ENCODE results near the gene PTPRT. TPM values are rescaled to one million over a fixed set of nuclear protein-coding genes. Genes with fewer than 3 reads are reported as not detected.
A peak's percentile ranks its signal among the peaks of the same experiment; 100 is the strongest.

Gene PTPRT
- total and polyA plus RNA-seq, 10 of the 15 experiments (the other 5 are each of a cell fraction or from before 2014, with no cell fraction given): not detected

DNA sequence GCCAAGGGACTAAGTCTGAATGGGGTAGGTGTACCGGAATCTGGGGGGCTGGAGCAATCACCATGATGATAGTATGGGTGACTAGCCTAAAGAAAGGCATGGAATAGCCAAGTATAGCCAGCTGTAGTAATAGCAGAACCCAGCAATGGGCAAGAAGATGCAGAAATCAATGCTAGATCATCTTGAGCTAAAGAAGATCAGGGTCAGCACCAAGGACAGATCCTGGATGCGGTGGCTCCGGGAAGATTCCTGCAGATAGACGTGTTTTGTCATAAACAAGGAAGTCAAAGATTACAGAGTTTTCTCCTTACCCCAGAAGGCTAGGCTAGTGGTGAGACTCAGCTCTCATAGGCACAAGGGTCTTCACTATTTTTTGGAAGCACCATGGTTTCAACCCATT, 1009.9 kb downstream of the PTPRT start:
- no peaks in the 10 kb centered on the region for H3K9me3 ChIP-seq (replicated peaks; ENCODE audit: control insufficient read depth, insufficient read depth, low read length)
- H3K4me2 ChIP-seq (ENCODE audit: control insufficient read depth, insufficient read depth): no peak overlapping the region
- ChIA-PET POLR2A (no interaction called here), RAD21 (ENCODE audit: unreplicated experiment) (no interaction called here), SMC1A (ENCODE audit: uncharacterized antibody, unreplicated experiment) (no interaction called here), CTCF (no interaction called here)
- H3K4me3 ChIP-seq: no peak overlapping the region
- H3K36me3 ChIP-seq (ENCODE audit: control insufficient read depth in 2 of 2, insufficient read depth in 2 of 2, low read length in 1 of 2): no peaks in the 10 kb centered on the region
- FAIRE-seq (no peak), DNase-seq (ENCODE audit: low read depth, low spot score) (no peak), ATAC-seq (no peak)
- no peaks in the 10 kb centered on the region for H3K4me1 ChIP-seq (ENCODE audit: control insufficient read depth, insufficient read depth, low read length)
- 40% methylated on average over 4 of the region's 4 CpGs for WGBS (ENCODE audit: insufficient coverage, insufficient replicate concordance, low lambda C conversion rate, missing lambda C conversion rate)
- no peak overlapping the region for H3K27ac ChIP-seq (ENCODE audit: control insufficient read depth, insufficient read depth)
- no peak overlapping the region for H2AFZ ChIP-seq (ENCODE audit: control insufficient read depth, low read depth, low read length)
- H3K9ac ChIP-seq (ENCODE audit: control insufficient read depth, insufficient read depth, low read length): no peak overlapping the region
- in situ Hi-C loops (cut with MboI): no loop called here
- no peaks in the 10 kb centered on the region for H3K27me3 ChIP-seq (replicated peaks in 1 of 2; ENCODE audit: control insufficient read depth in 2 of 2, insufficient read depth in 2 of 2, low read length in 1 of 2)
- intact Hi-C loops (cut with micrococcal nuclease; ENCODE audit: unreplicated experiment): no loop called here
- H3K79me2 ChIP-seq (ENCODE audit: control insufficient read depth, insufficient read depth, low read length): no peaks in the 10 kb centered on the region
- no peaks in the 10 kb centered on the region for H4K20me1 ChIP-seq (ENCODE audit: control insufficient read depth, insufficient read depth)
- no TSS peak for BruUV-seq (replicated peaks)
- TF ChIP-seq ZBTB40 (IDR thresholded peaks at IDR 0.05; ENCODE audit: borderline replicate concordance): no peak
- peak; percentile 75; the same call in 1 of the 2 replicates for TF ChIP-seq REST (IDR thresholded peaks at IDR 0.05; ENCODE audit: low read depth, low read length)
